ENCODE measurements around the gene MRPS23. TPM values are rescaled to one million over a fixed set of nuclear protein-coding genes. Genes with fewer than 3 reads are reported as not detected.

The MRPS23 gene
- total and polyA plus RNA-seq, 2 of the 13 experiments (the other 11 are each of a cell fraction or from before 2014, with no cell fraction given): 63.2 to 181 TPM

DNA sequence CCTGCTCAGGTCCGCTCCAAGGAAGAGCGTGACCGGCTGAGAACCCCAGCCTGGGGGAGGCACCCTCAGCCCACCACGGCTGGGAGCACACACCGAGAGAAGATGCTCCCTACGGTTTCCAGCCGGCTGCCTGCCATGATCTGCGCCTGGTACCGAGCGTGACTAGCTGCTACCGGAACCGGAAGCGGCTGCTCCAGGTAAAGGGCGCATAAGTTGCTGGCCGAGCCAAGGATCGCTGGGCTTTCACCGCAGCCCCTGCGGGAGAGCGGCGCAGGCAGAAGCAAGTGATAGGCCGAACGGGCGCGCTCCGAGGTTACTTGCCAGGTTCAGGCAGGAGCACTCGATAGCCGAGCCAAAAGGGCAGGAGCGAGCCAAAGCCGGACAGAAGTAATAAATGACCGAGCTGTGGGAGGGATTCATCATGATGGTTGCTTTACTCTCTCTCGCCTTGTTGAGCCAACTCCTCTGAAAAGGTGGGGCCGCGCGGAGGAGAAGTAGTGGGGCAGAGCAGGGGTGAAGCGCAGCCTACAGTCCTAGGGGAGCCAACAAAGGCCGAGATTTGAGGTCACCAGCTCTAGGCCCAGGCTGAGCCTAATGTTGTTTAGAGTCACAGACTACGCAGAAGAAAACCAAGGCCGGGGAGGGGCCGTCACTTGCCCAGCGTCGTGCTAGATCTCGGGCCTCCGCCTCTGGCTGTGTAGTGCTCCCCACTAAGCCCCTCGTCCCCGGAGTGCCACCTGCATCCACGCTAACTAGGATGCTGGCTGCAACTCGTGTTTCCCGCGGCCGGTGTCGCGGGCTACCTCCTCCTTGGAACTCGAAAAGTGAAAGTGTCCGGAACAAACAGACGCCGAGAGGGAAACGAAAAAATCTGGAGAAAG, at the start of gene MRPS23 (continued):
- TF ChIP-seq, protein P1, sequence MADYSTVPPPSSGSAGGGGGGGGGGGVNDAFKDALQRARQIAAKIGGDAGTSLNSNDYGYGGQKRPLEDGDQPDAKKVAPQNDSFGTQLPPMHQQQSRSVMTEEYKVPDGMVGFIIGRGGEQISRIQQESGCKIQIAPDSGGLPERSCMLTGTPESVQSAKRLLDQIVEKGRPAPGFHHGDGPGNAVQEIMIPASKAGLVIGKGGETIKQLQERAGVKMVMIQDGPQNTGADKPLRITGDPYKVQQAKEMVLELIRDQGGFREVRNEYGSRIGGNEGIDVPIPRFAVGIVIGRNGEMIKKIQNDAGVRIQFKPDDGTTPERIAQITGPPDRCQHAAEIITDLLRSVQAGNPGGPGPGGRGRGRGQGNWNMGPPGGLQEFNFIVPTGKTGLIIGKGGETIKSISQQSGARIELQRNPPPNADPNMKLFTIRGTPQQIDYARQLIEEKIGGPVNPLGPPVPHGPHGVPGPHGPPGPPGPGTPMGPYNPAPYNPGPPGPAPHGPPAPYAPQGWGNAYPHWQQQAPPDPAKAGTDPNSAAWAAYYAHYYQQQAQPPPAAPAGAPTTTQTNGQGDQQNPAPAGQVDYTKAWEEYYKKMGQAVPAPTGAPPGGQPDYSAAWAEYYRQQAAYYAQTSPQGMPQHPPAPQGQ (CRISPR knock-in tag; IDR thresholded peaks at IDR 0.05; ENCODE audit: borderline replicate concordance): peak; percentile 92; the same call in 1 of the 2 replicates
- TF ChIP-seq ZNF550 (CRISPR knock-in tag; IDR thresholded peaks at IDR 0.05; ENCODE audit: borderline replicate concordance): peak; percentile 89; the same call in 1 of the 2 replicates
- peak; percentile 89 for TF ChIP-seq JARID2 (CRISPR knock-in tag; IDR thresholded peaks at IDR 0.05; ENCODE audit: insufficient replicate concordance)
- TF ChIP-seq, protein P2, sequence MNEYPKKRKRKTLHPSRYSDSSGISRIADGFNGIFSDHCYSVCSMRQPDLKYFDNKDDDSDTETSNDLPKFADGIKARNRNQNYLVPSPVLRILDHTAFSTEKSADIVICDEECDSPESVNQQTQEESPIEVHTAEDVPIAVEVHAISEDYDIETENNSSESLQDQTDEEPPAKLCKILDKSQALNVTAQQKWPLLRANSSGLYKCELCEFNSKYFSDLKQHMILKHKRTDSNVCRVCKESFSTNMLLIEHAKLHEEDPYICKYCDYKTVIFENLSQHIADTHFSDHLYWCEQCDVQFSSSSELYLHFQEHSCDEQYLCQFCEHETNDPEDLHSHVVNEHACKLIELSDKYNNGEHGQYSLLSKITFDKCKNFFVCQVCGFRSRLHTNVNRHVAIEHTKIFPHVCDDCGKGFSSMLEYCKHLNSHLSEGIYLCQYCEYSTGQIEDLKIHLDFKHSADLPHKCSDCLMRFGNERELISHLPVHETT (CRISPR knock-in tag; conservative IDR thresholded peaks at IDR 0.05): peak; percentile 99
- TF ChIP-seq ZNF577 (CRISPR knock-in tag; IDR thresholded peaks at IDR 0.05; ENCODE audit: borderline replicate concordance, low read depth): no peak
- TF ChIP-seq RFX1 (IDR thresholded peaks at IDR 0.05): no peak; the same call in 1 of the 2 replicates
- no peak for TF ChIP-seq CEBPB (IDR thresholded peaks at IDR 0.05; ENCODE audit: borderline replicate concordance, low read depth, low read length)
- TF ChIP-seq POLR2AphosphoS2 (IDR thresholded peaks at IDR 0.05; ENCODE audit: low read depth, low read length): peak; percentile 100
- peak; percentile 97 for TF ChIP-seq HOXA5 (CRISPR knock-in tag; IDR thresholded peaks at IDR 0.05)
- TF ChIP-seq MTF1 (CRISPR knock-in tag; IDR thresholded peaks at IDR 0.05): no peak; the same call in 1 of the 2 replicates
- no peak; the same call in none of the 2 replicates for TF ChIP-seq ARHGAP35 (CRISPR knock-in tag; IDR thresholded peaks at IDR 0.05; ENCODE audit: borderline replicate concordance)
- peak; percentile 72; the same call in 1 of the 2 replicates for TF ChIP-seq TMF1 (CRISPR knock-in tag; IDR thresholded peaks at IDR 0.05; ENCODE audit: low read depth)
- TF ChIP-seq TBX2 (CRISPR knock-in tag; IDR thresholded peaks at IDR 0.05; ENCODE audit: borderline replicate concordance): peak; percentile 99
- TF ChIP-seq, protein P3, sequence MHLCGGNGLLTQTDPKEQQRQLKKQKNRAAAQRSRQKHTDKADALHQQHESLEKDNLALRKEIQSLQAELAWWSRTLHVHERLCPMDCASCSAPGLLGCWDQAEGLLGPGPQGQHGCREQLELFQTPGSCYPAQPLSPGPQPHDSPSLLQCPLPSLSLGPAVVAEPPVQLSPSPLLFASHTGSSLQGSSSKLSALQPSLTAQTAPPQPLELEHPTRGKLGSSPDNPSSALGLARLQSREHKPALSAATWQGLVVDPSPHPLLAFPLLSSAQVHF (CRISPR knock-in tag; IDR thresholded peaks at IDR 0.05): peak; percentile 96; the same call in 1 of the 2 replicates
- peak; percentile 96; the same call in 1 of the 2 replicates for TF ChIP-seq MYC (CRISPR knock-in tag; IDR thresholded peaks at IDR 0.05; ENCODE audit: borderline replicate concordance)
- TF ChIP-seq ZNF780A (CRISPR knock-in tag; IDR thresholded peaks at IDR 0.05): peak; percentile 92; the same call in 1 of the 2 replicates
- peak; percentile 74; the same call in 1 of the 2 replicates for TF ChIP-seq ZNF816 (CRISPR knock-in tag; IDR thresholded peaks at IDR 0.05; ENCODE audit: borderline replicate concordance)
- TF ChIP-seq ZNF737 (CRISPR knock-in tag; IDR thresholded peaks at IDR 0.05; ENCODE audit: borderline replicate concordance): peak; percentile 78; the same call in 1 of the 2 replicates
- peak; percentile 57; the same call in 1 of the 2 replicates for TF ChIP-seq JUNB (CRISPR knock-in tag; IDR thresholded peaks at IDR 0.05; ENCODE audit: borderline replicate concordance)
- TF ChIP-seq ZFP90 (CRISPR knock-in tag; IDR thresholded peaks at IDR 0.05; ENCODE audit: borderline replicate concordance): peak; percentile 97
- TF ChIP-seq ZNF235 (CRISPR knock-in tag; IDR thresholded peaks at IDR 0.05; ENCODE audit: borderline replicate concordance): 0 out of 2 replicates have a peak, but pooled peaks have one; percentile 94
- TF ChIP-seq RFX3 (CRISPR knock-in tag; IDR thresholded peaks at IDR 0.05): no peak; the same call in 1 of the 2 replicates
- TF ChIP-seq PHB2 (IDR thresholded peaks at IDR 0.05; ENCODE audit: partially characterized antibody): no peak
- no peak; the same call in 1 of the 2 replicates for TF ChIP-seq PRMT3 (CRISPR knock-in tag; IDR thresholded peaks at IDR 0.05; ENCODE audit: borderline replicate concordance, low read depth)
- TF ChIP-seq MBD4 (IDR thresholded peaks at IDR 0.05; ENCODE audit: borderline replicate concordance, low read length): no peak

Measured in HepG2 (cell line).